ENCODE results near the gene DZIP1L.

The DZIP1L gene

DNA sequence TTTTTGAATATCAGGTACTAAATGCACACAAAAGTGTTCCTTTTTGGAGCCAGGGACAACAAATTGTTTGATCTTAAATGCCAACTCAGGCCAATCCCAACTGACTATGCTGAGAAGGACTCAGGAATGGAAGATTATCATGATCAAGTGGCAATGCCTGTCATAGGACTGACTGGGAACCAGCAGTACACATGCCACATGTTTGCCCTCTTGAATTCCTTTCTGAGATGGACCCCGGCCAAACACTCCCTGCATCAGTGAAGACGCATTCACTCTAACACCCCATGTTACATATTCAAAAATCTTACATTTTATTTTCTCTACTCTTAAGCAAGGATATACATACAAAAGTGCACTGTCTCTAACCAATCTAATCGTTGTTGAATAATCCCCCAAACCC is 69.3 kb downstream of the DZIP1L start:
- TF ChIP-seq, protein P1, sequence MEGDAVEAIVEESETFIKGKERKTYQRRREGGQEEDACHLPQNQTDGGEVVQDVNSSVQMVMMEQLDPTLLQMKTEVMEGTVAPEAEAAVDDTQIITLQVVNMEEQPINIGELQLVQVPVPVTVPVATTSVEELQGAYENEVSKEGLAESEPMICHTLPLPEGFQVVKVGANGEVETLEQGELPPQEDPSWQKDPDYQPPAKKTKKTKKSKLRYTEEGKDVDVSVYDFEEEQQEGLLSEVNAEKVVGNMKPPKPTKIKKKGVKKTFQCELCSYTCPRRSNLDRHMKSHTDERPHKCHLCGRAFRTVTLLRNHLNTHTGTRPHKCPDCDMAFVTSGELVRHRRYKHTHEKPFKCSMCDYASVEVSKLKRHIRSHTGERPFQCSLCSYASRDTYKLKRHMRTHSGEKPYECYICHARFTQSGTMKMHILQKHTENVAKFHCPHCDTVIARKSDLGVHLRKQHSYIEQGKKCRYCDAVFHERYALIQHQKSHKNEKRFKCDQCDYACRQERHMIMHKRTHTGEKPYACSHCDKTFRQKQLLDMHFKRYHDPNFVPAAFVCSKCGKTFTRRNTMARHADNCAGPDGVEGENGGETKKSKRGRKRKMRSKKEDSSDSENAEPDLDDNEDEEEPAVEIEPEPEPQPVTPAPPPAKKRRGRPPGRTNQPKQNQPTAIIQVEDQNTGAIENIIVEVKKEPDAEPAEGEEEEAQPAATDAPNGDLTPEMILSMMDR (IDR thresholded peaks at IDR 0.05; ENCODE audit: control extremely low read depth, extremely low read depth, low read depth, missing control alignments): no peak
- CTCF ChIA-PET: interaction anchor here (1.9 to 5.1 kb wide), 3 partner anchors 13 to 99 kb away, joined by 5 to 44 read pairs (median 7); no protein-coding TSS in a partner anchor

DNA sequence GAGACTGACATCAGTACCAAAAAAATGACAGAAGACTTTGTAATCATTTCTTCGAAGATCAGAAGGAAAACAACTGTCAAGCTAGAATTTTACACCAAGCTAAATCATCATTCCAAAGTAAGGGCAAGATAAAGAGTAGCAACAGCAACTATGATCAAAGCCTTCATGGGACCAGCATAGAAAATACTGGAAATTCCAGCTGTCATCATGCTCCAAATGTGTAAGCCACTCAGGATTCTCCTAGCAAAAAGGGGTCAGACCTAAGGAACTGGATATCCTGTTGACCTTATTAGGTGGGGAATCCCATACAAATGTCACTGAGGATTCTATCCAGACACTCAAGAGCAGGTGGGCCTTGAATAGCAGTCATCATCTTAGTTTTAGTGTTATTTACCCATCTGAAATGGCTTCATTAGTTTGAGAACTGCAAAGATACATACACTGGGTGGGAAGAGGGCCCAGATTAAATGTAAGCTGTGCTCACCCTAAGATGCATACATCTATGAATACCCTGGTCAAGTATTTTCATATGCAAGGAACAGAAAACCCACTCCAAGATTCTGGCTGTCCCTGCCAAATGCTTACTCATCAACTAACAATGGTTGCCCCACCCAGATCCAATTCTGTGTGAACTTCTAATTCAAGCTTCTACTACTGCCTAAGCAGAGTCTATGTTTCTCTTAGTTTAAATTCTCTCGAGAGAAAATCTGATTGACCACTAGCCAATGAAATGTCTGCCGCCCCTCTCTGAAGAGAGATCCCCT is 72.0 kb downstream of the DZIP1L start:
- ChIA-PET CTCF (interaction anchor here (1.1 to 5.1 kb wide), 7 partner anchors 9 to 26 kb away, joined by 3 to 44 read pairs (median 6); no protein-coding TSS in a partner anchor), POLR2A (no interaction called here)

More for the DNA sequence above, 69.3 kb downstream of the DZIP1L start:
- POLR2A ChIA-PET: no interaction called here
- no peak for DNase-seq (ENCODE audit: extremely low spot score)

DNA sequence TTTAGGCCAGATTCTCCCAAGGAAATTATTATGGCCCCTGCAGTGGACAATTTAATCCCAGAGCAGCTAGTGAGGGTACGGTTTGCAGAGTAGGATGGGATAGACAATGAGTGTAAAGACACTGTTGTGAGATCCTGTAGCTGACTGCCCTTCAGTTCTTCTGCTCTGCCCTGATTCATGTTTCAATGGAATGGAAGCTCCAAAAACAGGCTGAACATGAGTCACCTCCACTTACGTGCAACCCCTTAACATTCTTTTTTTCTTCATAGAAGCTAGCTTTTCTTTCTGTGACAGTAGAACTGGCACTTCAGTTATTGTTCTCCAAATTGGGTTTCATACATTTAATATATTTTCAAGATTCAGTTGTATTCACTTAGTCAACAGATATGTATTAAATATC is 73.4 kb downstream of the DZIP1L start:
- POLR2A ChIA-PET: no interaction called here
- TF ChIP-seq, protein P1 (IDR thresholded peaks at IDR 0.05; ENCODE audit: control extremely low read depth, extremely low read depth, low read depth, missing control alignments): no peak
- DNase-seq (ENCODE audit: extremely low spot score): no peak
- CTCF ChIA-PET: interaction anchor here (1.2 to 3.0 kb wide), 5 partner anchors 9 to 23 kb away, joined by 3 to 23 read pairs (median 5); no protein-coding TSS in a partner anchor

More for the DNA sequence above, 72.0 kb downstream of the DZIP1L start:
- DNase-seq (ENCODE audit: extremely low spot score): no peak
- TF ChIP-seq, protein P1 (IDR thresholded peaks at IDR 0.05; ENCODE audit: control extremely low read depth, extremely low read depth, low read depth, missing control alignments): no peak

DNA sequence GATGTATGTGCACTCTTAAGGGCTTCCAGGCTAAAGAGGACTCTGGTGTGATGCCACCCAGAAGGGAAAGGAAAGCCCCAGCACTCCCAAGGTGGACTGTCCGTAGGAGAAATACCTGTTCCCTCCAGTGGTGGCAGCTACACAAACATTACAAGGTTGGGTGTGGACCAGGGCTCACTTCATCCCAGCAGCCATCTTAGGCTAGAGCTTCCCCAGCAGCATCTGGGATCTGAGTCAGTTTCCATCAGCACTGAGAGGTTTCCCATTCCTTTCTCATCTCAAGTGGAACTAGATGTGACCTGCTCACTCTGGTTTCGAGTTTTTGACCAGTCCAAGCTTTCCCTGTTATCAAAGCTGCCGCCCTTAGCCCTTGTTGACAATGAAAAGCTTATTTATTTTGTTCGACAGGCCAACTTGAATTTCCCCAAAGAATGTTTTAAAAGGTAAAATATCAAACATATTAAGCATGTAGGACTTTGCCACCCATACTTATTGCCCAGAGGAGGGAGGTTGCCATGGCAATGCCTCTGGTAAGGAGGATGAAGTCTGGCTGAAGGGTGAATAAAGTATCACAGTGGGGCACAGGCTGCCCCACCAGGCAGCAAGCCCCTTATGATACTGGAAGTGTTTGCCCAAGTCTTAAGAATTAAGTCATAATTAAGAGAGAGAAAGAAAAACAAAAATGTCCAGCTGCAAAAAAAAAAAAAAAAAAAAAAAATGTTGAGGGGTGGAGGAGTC is 76.5 kb downstream of the DZIP1L start:
- CTCF ChIA-PET: interaction anchor here (0.7 to 4.9 kb wide), 9 partner anchors 9 to 68 kb away, joined by 3 to 28 read pairs (median 3); no protein-coding TSS in a partner anchor
- TF ChIP-seq, protein P1 (IDR thresholded peaks at IDR 0.05; ENCODE audit: control extremely low read depth, extremely low read depth, low read depth, missing control alignments): no peak
- no peak for DNase-seq (ENCODE audit: extremely low spot score)
- POLR2A ChIA-PET: no interaction called here

DNA sequence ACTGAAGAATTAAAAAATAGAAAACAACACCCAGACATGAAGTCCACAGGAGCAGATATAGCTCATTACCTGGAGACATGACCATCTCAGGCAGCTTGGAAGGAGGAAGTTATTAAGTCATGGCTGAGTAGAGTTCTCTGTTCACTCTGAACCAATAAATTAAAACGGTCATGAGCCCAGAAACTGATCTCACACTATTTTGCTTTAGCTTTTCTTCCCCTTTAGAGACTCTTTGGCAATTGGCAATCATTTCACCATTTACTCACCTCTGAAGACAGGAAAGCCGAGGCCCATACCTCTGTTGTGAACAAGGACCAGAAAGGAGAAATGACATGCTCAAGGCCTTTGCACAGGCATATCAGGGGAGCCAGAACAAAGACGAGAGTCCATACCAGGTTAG is 78.8 kb downstream of the DZIP1L start:
- CTCF ChIA-PET: interaction anchor here (1.0 to 6.8 kb wide), 5 partner anchors 9 to 925 kb away, joined by 3 to 44 read pairs (median 16); no protein-coding TSS in a partner anchor
- POLR2A ChIA-PET: no interaction called here
- DNase-seq (ENCODE audit: extremely low spot score): no peak

DNA sequence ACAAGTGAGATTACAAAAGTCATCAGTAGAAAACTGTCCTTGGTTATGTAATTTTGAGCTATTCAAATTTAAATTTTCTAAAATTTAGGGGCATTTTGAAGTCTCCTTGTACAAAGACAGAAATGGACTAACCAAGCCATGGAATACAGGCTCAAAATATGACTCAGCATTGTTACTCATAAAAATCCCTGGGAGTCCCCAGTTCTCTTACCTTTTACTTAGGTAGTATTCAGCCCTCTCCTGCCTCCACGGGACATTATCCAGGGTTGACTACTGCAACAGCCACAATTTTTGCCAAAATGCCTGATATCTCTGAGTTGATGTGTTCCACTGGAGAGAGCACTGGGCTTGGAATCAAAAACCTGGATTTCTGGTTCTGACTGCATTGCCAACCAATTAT is 80.5 kb downstream of the DZIP1L start:
- no peak for DNase-seq (ENCODE audit: extremely low spot score)
- POLR2A ChIA-PET: interaction anchor here (1.4 kb wide), 1 partner anchor 47 kb away, joined by 3 read pairs; no protein-coding TSS in a partner anchor
- TF ChIP-seq, protein P1 (IDR thresholded peaks at IDR 0.05; ENCODE audit: control extremely low read depth, extremely low read depth, low read depth, missing control alignments): no peak
- CTCF ChIA-PET: interaction anchor here (1.2 to 6.8 kb wide), 5 partner anchors 10 to 21 kb away, joined by 4 to 44 read pairs (median 4); no protein-coding TSS in a partner anchor

More for the DNA sequence above, 78.8 kb downstream of the DZIP1L start:
- TF ChIP-seq, protein P1 (IDR thresholded peaks at IDR 0.05; ENCODE audit: control extremely low read depth, extremely low read depth, low read depth, missing control alignments): no peak

All from GM10248 (cell line).